ENCODE measurements around the gene VPS37B.

VPS37B gene

DNA sequence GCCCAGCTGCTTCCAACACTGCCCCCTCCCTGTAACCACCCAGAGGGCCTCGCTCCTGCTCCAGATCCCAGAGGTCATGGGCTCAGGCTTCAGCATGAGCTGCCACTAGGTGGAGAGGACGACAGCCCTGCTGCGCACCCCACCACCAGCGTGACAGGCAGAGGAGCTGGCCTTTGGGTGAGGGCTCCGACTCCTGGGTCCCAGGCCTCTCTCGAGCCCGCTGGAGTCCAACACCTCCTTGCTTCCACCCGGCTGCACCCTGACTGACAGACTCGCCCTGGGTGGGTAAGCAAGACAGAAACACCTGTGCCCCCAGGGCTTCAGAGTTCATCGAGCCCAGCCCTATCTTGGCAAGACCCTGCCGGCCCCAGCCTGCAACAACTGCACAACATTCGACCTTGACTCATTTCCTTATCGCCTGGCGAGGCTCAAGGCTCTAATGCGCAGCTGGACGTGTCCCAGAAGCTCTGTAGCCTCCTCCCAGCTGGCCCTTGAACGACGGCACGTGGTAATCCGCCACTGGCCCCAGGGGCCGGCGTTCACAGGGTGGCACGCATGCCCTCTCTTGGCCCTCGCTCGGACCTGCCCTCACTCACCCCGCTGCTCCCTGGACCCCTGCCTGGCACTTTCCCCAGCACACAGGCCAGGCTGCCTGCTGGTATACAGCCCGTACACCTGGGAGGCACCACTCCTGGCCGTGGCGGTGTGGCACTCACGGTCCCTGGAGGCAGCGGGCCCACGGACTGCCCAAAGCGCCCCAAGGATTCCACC, 28.0 kb downstream of the VPS37B start:
- in situ Hi-C loops (cut with MboI; ENCODE audit: low sequenced_read_pairs) = no loop called here

- in situ Hi-C loops (cut with MboI; ENCODE audit: low sequenced_read_pairs) = no loop called here
Observed at GRCh38 chr12:122866950-122867607, 28.8 kb downstream of the VPS37B start.

GRCh38 chr12:122866379-122866778, 29.5 kb downstream of the VPS37B start:
- in situ Hi-C loops (cut with MboI; ENCODE audit: low sequenced_read_pairs) = no loop called here

- in situ Hi-C loops (cut with MboI; ENCODE audit: low sequenced_read_pairs) = no loop called here
Observed at GRCh38 chr12:122865268-122866231, 30.4 kb downstream of the VPS37B start.

GRCh38 chr12:122864894-122865253, 31.1 kb downstream of the VPS37B start:
- in situ Hi-C loops (cut with MboI; ENCODE audit: low sequenced_read_pairs) = no loop called here

GRCh38 chr12:122862872-122863701, 32.8 kb downstream of the VPS37B start:
- in situ Hi-C loops (cut with MboI; ENCODE audit: low sequenced_read_pairs) = no loop called here

DNA sequence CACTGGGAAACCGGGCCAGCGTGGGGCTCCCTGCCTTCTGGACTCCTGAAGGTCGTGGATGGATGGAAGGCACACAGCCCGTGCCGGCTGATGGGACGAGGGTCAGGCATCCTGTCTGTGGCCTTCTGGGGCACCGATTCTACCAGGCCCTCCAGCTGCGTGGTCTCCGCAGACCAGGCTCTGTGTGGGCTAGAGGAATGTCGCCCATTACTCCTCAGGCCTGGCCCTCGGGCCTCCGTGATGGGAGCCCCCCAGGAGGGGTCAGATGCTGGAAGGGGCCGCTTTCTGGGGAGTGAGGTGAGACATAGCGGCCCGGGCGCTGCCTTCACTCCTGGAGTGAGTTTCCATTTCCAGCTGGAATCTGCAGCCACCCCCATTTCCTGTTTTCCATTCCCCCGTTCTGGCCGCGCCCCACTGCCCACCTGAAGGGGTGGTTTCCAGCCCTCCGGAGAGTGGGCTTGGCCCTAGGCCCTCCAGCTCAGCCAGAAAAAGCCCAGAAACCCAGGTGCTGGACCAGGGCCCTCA, 33.8 kb downstream of the VPS37B start:
- in situ Hi-C loops (cut with MboI; ENCODE audit: low sequenced_read_pairs) = no loop called here

GRCh38 chr12:122861587-122861970, 34.3 kb downstream of the VPS37B start:
- in situ Hi-C loops (cut with MboI; ENCODE audit: low sequenced_read_pairs) = no loop called here

GRCh38 chr12:122860854-122861586, 34.9 kb downstream of the VPS37B start:
- in situ Hi-C loops (cut with MboI; ENCODE audit: low sequenced_read_pairs) = no loop called here

- in situ Hi-C loops (cut with MboI; ENCODE audit: low sequenced_read_pairs) = no loop called here
Observed at GRCh38 chr12:122860040-122860853, 35.7 kb downstream of the VPS37B start.

DNA sequence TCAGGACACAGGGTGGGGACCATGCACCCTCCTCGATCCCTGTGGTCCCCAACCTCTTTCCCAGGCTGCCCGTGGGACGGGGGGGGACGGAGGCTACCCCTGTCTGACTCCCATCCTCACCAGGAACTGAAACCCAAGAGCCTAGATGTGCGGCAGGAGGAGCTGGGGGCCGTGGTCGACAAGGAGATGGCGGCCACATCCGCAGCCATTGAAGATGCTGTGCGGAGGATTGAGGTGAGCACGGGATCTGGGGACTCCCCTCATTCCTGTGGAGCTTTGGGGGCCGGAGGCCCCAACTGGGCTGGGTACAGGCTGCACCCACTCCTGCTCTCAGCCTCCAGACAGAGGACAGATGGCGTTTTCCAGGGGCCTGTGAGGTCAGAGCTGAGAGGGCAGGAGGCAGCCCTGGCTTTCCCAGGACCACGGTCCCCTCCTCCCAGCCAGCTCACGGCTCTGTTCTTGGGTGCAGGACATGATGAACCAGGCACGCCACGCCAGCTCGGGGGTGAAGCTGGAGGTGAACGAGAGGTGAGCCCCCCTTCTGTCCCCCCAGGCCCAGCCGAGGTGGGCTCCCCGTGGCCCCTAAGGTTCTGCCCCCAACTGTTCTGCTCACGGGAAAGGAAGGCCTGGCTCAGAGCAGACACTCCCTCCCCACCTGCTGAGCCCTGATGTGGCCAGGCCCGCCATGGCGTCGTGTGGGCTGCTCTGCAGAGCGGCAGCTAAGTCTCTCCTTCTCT, 36.5 kb downstream of the VPS37B start:
- in situ Hi-C loops (cut with MboI; ENCODE audit: low sequenced_read_pairs) = no loop called here

DNA sequence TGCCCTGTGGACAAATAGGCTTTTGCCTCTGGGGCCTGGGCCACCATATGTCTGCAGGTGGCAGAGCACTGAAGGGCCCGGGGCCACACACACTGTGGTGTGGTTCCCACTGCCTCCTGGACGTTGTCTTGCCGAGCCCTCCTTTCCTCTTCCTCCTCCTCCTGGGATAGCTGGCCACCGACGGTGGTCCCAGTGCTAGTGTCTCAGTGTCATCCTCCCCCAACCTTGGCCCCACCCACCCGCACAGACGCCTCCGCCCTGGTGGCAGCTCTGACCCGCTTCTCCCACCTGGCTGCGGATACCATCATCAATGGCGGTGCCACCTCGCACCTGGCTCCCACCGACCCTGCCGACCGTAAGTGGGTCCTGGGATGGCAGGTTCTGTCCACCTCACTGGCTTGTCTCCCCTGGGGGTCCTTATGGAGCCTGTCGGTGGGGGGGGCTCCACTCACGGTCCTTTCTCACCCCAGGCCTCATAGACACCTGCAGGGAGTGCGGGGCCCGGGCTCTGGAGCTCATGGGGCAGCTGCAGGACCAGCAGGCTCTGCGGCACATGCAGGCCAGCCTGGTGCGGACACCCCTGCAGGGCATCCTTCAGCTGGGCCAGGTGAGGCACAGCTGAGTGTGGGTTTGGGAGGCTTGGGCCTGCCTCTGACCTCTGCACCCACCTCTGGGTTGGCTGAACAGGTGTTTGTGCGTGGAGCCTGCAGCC, 37.2 kb downstream of the VPS37B start:
- in situ Hi-C loops (cut with MboI; ENCODE audit: low sequenced_read_pairs) = no loop called here

GRCh38 chr12:122858171-122858570, 37.8 kb downstream of the VPS37B start:
- in situ Hi-C loops (cut with MboI; ENCODE audit: low sequenced_read_pairs) = no loop called here

DNA sequence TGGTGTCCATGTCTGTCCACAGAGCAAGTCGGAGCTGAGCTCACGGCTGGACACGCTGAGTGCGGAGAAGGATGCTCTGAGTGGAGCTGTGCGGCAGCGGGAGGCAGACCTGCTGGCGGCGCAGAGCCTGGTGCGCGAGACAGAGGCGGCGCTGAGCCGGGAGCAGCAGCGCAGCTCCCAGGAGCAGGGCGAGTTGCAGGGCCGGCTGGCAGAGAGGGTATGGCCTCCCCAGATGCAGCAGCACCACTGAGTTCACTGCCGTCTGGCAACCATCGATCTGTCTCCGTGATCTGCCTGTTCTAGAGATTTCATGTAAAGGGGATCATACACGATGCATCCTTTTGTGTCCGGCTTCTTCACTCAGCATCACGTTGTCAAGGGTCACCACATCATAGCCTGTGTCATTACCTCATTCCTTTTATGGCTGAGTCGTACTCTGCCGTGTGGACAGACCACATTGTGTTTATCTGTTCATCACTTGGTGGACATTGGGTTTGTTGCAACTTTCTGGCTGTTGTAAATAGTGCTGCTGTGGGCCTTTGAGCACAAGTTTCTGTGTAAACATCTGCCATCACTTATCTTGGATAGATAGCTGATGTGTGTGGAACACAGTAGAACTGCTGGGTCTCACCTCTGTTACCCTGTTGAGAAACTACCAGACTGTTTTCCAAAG, 38.8 kb downstream of the VPS37B start:
- in situ Hi-C loops (cut with MboI; ENCODE audit: low sequenced_read_pairs) = no loop called here

DNA sequence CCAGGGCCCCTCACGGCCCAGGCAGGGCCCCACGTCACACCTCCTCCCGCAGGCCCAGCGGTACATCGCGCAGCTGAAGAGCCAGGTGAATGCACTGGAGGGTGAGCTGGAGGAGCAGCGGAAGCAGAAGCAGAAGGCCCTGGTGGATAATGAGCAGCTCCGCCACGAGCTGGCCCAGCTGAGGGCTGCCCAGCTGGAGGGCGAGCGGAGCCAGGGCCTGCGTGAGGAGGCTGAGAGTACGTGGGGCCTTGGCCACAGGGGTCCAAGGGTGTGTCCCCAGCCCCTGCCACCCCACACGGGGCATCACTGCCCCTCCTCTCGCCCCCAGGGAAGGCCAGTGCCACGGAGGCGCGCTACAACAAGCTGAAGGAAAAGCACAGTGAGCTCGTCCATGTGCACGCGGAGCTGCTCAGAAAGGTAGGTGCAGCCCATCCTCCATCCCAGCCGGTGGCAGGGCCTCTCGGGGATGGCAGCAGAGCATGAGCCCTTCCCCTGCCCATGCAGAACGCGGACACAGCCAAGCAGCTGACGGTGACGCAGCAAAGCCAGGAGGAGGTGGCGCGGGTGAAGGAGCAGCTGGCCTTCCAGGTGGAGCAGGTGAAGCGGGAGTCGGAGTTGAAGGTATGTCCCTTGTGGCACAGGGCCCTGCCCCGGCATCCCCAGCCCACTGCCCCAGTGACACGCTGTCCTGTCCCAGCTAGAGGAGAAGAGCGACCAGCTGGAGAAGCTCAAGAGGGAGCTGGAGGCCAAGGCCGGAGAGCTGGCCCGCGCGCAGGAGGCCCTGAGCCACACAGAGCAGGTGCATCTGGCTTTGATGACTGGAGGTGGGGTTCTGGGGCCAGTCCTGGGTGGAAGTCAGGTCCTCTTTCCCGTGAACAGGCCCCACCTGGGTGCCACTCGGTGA, 39.7 kb downstream of the VPS37B start:
- in situ Hi-C loops (cut with MboI; ENCODE audit: low sequenced_read_pairs) = no loop called here

Data from hTERT RPE-1 (cell line).